ENCODE results near the gene BCKDHB.

The BCKDHB gene

DNA sequence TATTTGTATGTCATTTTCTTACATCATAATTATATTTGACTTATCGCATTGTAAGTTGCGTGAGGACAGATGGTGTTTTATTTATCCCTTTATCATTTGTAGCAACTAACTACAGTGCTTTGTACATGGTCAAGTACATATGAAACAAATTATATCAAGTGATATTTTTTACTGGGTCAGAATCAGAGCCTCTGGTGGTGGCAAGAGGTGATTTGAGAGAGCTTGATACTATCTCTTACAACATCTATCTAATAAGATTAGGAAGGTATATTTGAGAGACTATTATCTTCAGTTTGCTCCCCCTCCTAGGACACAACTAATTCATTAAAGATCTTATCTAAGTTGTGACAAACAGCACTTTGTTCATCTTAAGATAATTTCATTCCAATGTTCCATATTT is 47.7 kb downstream of the BCKDHB start:
- no peak for DNase-seq

GRCh38 chr6:80156221-80156620 is 49.8 kb downstream of the BCKDHB start:
- no peak for DNase-seq

DNA sequence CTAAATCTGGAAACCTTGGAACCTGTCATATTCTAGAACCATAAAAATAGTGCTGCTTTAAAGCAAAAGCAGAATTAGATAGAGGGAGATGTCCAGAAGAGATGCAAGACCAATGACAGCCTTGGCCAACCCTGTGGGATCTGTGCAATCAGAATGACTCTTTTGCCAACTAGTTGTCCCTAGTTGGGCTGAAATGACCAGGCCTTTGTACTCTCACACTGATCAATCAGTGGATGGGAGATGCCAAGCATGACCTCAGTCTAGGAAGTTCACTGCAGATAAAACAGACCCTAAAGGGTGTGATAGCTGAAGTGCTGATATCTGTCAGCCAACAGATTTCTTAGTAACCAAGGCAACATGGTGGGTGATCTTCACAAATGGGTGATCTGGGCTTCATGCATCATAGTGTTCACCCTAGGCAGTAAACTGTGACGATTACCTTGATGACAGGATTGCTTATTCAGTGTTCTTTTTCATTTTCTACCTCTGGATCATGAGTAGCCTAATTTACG is 52.1 kb downstream of the BCKDHB start:
- DNase-seq, result no peak

GRCh38 chr6:80161434-80161833 is 55.0 kb downstream of the BCKDHB start:
- DNase-seq, result no peak

- no peak for DNase-seq
Observed at GRCh38 chr6:80163754-80164187, 57.3 kb downstream of the BCKDHB start.

GRCh38 chr6:80165143-80165542 is 58.7 kb downstream of the BCKDHB start:
- no peak for DNase-seq

- DNase-seq, result no peak
Observed at GRCh38 chr6:80165819-80166218, 59.3 kb downstream of the BCKDHB start.

DNA sequence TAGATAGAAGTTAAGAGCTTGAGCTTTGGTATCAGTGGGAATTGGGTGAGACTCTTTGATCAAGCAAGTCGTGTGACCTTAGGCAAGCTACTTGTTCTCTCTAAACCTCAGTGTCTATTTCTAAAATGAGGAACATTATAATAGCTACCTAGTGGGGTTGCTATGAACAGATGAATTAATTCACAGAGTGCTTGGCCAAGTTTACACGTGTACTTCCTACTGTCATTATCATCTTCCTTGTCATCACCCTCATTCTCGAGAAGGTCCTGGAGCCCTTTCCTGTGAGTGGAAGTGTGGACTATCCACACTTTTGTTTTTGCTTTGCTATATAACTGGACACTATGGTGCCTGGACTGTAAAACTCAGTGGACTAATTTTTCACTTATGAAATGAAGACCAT is 64.0 kb downstream of the BCKDHB start:
- no peak for DNase-seq

DNA sequence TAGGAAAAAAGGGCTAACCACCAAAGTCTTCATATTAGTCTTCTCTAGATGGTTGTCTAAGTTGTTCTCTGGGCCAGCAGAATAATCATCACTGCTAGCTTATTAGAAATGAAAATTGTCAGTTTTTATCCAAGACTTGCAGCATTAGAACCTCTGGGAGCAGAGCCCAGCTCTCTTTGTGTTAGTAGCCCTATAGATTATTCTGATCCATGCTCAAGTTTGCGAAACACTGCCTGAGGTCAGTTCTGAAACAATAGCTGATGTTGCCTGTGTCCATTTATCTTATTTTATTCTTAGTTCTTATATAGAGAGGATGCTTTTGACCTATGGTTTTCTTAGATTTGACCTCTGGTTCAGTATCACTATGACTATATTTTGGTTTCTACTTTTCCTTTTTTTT is 66.9 kb downstream of the BCKDHB start:
- no peak for DNase-seq

- no peak for DNase-seq
Observed at GRCh38 chr6:80174900-80175572, 68.6 kb downstream of the BCKDHB start.

DNA sequence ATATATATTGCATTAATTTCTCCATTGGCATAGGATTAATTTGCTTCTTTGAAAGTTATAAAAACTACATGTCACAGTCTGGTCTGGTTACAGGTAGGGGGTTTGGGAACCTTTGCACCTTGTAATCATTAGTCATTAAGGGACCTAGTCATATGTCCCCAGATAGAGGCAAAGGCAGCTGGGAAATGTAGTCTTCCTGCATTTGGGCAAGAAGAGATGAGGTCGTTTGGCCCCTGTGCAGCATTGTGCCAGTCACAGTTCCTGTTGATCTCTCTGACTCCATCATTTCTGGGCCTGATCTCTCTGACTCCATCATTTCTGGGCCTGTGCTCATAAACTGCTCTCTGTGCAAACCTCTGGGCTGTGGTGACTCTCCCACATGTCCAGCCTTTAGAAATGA is 73.2 kb downstream of the BCKDHB start:
- DNase-seq, result no peak

GRCh38 chr6:80181352-80182081 is 75.0 kb downstream of the BCKDHB start:
- DNase-seq, result no peak

- no peak for DNase-seq
Observed at GRCh38 chr6:80182308-80182707, 75.8 kb downstream of the BCKDHB start.

- no peak for DNase-seq
Observed at GRCh38 chr6:80183019-80183795, 76.7 kb downstream of the BCKDHB start.

DNA sequence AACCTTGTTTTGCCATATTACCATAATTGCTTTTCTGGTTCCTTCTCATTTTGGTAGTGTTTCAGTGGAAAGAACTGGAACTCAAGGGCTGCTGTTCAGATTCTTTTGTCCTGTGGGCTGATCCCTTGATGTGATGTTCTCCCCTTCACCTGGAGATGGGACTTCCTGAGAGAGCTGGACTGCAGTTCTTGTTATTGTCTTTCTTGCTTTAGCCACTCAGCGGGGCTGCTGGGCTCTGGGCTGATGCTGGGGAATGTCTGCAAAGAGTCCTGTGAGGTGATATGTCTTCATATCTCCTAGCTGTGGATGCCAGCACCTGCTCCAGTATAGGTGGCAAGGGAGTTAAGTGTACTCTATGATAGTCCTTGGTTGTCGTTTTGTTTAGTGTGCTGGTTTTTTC is 79.0 kb downstream of the BCKDHB start:
- DNase-seq, result no peak

- no peak for DNase-seq
Observed at GRCh38 chr6:80186082-80186481, 79.6 kb downstream of the BCKDHB start.

DNA sequence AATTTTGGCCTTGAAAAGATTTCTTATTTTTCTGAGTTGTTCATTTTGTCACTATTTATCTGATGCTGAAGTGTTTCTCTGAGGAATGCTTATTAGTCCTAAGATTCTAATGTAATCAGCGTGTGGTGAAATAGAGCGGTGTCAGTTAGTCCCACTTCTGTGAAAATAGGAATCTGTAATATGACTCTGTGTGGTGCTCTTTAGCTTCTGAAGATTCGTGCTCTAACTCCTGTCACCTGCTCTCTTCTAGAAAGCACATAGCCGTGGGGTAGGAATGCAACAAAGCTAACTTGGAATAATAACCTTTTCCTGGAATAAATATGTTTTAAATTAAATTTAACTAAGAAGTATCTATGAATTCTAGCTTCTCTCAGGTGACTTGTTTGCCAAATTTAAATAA is 90.4 kb downstream of the BCKDHB start:
- DNase-seq, result peak; percentile 12

GRCh38 chr6:80197474-80197873 is 91.0 kb downstream of the BCKDHB start:
- no peak for DNase-seq

GRCh38 chr6:80197986-80198385 is 91.5 kb downstream of the BCKDHB start:
- no peak for DNase-seq

DNA sequence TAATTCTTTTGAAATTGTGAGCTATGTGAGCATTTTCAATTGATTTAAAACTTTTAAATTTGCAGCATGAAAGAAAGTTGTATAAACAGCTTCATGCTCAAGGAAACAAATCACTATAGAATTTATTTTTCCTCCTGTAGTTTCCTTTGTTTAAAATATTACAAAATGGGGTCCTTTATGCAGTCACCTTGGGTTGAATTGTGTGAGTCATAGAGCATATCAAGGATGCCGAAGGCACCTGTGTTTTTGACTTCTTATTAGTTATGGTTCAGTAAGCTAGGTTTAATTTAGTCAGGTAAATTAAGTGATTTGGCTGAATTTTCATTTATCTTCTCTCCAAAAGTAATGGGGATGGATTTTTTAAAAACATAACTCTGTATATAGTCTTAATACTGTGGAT is 96.8 kb downstream of the BCKDHB start:
- DNase-seq, result no peak

GRCh38 chr6:80205404-80205803 is 98.9 kb downstream of the BCKDHB start:
- DNase-seq, result no peak

DNA sequence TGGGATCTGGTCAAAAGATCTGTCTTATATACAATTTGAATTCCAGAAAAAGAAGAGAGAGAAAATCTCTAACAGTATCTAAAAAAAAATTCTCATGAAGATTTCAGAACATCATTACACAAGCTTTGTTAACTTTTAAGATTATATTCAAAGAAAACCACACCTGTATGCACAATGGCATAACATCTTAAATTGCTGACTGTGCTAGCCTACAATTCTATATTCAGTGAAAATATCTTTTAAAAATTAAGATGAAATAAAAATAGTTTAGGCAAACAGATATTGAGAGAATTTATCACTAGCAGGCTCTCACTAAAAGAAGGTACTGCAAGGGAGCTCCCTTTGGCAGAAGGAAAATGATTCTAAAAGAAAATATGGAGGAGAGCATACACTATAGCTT is 100.3 kb downstream of the BCKDHB start:
- DNase-seq, result no peak

- DNase-seq, result no peak
Observed at GRCh38 chr6:80209430-80209829, 103.0 kb downstream of the BCKDHB start.

GRCh38 chr6:80210618-80211017 is 104.1 kb downstream of the BCKDHB start:
- no peak for DNase-seq
